ENCODE measurements around the gene RAE1. TPM values are rescaled to one million over a fixed set of nuclear protein-coding genes. Genes with fewer than 3 reads are reported as not detected.
"Not testable (repeated sequence)": the region's sequence is repeated elsewhere in the genome, so short reads cannot be mapped to it uniquely, and the experiment has no call there.

The RAE1 gene
- total RNA-seq, 2 donors from 2014 or later: 14.3 to 14.5 TPM

GRCh38 chr20:57417830-57418780 is 67.0 kb downstream of the RAE1 start:
- no peak for ATAC-seq
- DNase-seq: no peak
- intact Hi-C loops (cut with DNase I): no loop called here

- intact Hi-C loops (cut with DNase I); DNase-seq; ATAC-seq: not testable (repeated sequence)
Observed at GRCh38 chr20:57419479-57419878, 68.4 kb downstream of the RAE1 start.

DNA sequence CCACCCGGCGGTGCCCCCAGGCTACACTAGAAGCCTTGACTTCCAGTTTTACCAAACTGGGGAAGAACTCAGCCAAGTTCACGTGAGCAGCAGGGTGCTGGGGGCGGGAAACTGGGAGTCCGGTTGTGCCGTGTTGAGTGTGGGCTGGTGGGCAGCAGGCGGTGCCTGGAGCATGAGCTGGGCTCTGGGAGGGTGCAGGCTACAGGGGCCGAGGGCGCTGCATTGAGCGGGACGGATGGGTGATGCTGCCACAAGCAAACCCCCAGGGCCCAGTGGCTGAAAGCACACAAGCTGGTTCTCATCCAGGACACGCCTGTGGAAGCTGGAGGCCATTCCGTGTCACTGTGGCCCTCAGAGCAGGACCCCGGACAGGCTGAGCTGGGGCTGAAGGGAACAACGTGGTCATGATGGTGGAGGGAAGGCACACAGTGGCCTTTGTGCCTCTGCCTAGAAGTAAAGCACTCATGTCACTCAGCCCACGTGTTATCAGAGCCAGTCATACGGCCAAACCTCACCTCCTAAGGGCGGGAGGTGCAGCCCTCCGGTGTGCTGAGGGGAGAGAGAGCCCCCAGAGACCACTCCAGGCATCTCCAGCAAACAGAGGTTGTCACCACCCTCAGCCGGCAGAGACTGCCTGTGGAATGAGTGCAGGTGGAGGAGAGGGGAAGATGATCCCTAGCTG is 69.7 kb downstream of the RAE1 start:
- DNase-seq (no peak), ATAC-seq (no peak)
- intact Hi-C loops (cut with DNase I): no loop called here

- ATAC-seq (peak in 1 of 2 donors; percentile 15), DNase-seq (no peak)
- intact Hi-C loops (cut with DNase I): no loop called here
Observed at GRCh38 chr20:57421253-57422220, 70.5 kb downstream of the RAE1 start.

GRCh38 chr20:57422254-57422653 is 71.2 kb downstream of the RAE1 start:
- intact Hi-C loops (cut with DNase I): no loop called here
- DNase-seq: peak; percentile 15
- ATAC-seq: no peak

DNA sequence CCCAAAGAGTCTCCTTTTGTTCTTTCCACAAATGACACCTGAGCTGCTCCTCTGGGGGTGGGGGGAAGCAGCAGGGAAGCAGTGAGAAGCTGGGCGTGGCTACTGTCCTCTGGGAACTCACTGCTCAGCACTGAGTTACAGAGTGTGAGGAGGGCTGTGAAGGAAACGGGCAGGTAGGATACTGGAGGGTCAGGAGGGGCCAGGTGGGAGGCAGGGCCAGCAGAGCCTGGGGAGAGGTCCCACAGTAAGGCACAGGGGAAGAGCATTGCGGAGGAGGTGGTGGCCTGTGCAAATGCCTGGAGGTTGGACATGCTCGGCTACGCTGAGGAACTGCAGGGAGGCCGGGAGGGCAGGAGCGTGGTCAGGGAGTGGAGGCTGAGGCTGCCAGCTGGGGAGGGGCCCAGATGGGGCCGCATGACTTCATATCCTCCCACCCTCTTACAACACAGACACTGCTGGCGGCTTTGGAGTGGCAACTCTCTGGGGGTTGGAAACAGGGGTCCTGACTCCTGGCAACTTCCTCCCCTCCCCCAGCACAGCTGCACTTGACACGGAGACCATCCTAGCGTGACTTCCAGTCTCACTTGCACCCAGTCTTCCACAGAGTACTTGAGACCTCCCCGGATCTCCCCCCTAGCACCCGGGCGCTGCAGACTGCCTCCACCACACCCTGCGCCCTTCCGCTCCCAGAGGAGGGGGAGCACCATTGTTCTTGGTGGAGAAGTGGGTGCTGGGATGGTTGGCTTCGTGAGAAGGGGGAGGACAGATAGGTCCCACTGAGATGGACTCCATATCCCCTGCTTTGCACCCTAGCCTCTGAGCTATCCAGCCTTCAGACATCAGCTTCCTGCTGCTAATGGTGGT is 74.3 kb downstream of the RAE1 start:
- DNase-seq: no peak
- ATAC-seq: peak; percentile 25 to 60
- intact Hi-C loops (cut with DNase I): no loop called here

GRCh38 chr20:57426271-57426689 is 75.2 kb downstream of the RAE1 start:
- DNase-seq (no peak), ATAC-seq (no peak)
- intact Hi-C loops (cut with DNase I): no loop called here

DNA sequence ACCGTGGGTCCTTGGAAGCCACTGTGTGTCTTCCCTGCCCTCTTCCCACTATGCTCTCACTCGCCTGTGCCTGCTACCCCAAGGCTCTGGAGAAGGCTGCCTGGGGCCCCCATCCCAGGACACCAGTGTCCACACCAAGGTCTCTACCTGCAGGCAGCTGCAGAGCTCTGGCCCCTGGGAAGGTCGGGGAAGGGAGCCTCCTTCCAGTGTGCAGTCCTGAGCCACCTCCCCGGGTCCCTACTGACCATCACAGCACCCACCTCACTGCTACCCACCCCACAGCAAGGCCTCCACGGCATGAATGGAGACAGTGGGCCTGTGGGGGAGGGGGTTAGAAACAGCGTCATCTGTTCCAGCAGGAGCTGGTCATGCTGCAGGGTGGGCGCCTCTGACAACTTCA is 75.8 kb downstream of the RAE1 start:
- ATAC-seq: no peak
- intact Hi-C loops (cut with DNase I): no loop called here
- DNase-seq: no peak

DNA sequence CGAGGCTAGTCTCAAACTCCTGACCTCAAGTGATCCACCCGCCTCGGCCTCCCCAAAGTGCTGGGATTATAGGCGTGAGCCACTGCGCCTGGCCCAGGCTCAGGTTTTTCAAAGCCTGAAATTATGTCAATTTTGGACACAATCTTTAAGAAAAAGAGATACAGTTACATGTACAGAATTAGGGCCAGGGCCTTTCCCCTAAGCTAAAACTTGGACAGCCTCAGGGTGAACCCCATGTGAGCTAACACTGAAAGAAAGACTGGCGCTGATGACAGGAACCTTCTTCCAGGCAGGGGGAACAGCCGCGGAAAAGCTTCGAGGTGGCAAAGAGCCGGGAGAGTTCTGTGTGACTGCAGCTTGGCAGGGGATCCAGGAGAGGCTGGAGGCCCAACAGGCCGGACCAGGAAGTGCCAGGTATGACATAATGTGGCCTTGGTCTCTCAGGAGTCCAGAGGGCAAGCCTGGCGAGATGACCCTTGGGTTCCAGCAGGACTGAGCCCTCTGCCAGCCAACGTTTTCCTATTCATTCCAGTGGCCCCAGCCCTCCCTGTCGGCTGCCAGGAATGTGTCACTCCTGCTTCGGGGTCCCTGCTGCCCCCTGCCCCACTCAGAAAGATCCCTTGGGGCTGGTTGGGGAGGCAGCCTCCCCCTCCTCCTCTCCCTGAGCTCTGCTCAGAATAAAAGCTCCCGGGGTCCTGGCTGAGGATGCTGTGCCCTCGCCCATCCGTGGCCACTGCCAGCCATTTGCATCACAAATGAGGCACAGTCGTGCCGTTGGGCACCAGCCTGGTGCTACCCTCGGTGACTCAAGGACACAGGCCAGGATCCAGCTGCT is 77.5 kb downstream of the RAE1 start:
- ATAC-seq: peak in 1 of 2 donors; percentile 60
- DNase-seq: no peak
- intact Hi-C loops (cut with DNase I): no loop called here

Small RNA genes lying within 50 kb of the gene (microRNA-seq; reads per million reads assigned to microRNA genes)
- gene MIR4325: 0 reads per million in 2 donors

Other genes with a start within 250 kb of the RAE1 start
- 10 to 100 TPM; 23.9 to 29.3 TPM for gene BMP7, start 84.6 kb upstream of the RAE1 start, total RNA-seq
- gene SPO11, start 21.5 kb upstream of the RAE1 start, total RNA-seq: not detected
- 100 to 1,000 TPM in 1 of 2 donors, 10 to 100 TPM in 1; 78.6 to 101 TPM for gene RBM38, start 40.1 kb downstream of the RAE1 start, total RNA-seq
- gene CTCFL, start 173.9 kb downstream of the RAE1 start, total RNA-seq: not detected
- gene PCK1, start 209.9 kb downstream of the RAE1 start, total RNA-seq: 10 to 100 TPM; 21.6 to 72.2 TPM